M059J (cell line): ENCODE results near the gene DUSP2. TPM values are rescaled to one million over a fixed set of nuclear protein-coding genes. Genes with fewer than 3 reads are reported as not detected.

Experiments
- DNase-seq: peaks from one replicate; pipeline ENCODE4 v3.0.0-alpha.2; 2012; ENCODE audit warnings: low read depth
- total RNA-seq: library from RNA; depleted of rRNA; stranded (reverse); fragments of >200 nt; shearing (Covaris generic); gene quantifications from 2 replicates; pipeline ENCODE4 v1.2.3, GENCODE V29; 2014; rRNA removed

DUSP2 gene, protein sequence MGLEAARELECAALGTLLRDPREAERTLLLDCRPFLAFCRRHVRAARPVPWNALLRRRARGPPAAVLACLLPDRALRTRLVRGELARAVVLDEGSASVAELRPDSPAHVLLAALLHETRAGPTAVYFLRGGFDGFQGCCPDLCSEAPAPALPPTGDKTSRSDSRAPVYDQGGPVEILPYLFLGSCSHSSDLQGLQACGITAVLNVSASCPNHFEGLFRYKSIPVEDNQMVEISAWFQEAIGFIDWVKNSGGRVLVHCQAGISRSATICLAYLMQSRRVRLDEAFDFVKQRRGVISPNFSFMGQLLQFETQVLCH
- total RNA-seq: 75.8 and 103 TPM in 2 replicates

DNA sequence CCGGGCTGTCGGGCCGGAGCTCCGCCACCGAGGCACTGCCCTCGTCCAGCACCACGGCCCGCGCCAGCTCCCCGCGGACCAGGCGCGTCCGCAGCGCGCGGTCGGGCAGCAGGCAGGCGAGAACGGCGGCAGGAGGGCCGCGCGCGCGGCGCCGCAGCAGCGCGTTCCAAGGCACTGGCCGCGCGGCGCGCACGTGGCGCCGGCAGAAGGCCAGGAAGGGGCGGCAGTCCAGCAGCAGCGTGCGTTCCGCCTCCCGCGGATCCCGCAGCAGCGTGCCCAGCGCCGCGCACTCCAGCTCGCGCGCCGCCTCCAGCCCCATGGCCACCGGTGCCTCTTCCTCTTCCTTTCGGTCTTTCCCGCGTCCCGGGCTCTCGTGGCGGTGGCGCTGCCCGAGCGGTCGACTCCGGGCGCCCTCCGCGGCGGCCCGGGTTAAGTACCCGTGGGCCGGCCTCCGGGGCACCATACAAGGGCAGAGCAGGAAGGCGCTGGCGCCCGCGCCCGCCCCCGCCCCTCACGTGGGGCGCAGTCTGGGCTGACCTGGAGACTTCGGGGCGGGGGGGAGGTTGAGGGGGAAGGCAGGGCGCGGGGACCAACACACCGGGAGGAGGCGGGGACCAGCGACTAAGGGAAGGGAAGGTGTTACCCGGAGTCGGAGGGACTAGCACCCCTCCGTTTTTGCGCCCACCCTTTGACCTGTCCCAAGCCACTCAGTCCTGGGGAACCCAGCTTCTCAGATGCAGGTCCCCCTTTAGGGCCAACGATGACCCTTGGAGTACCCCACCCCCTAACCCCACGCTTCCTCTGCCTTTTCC is at the start of gene DUSP2:
Gene DUSP2 (minus strand): TSS at position 405 of the 812 bp plus-strand sequence. CDS start 86 bp downstream, at position 319.
- DNase-seq: peak; percentile 92

DNA sequence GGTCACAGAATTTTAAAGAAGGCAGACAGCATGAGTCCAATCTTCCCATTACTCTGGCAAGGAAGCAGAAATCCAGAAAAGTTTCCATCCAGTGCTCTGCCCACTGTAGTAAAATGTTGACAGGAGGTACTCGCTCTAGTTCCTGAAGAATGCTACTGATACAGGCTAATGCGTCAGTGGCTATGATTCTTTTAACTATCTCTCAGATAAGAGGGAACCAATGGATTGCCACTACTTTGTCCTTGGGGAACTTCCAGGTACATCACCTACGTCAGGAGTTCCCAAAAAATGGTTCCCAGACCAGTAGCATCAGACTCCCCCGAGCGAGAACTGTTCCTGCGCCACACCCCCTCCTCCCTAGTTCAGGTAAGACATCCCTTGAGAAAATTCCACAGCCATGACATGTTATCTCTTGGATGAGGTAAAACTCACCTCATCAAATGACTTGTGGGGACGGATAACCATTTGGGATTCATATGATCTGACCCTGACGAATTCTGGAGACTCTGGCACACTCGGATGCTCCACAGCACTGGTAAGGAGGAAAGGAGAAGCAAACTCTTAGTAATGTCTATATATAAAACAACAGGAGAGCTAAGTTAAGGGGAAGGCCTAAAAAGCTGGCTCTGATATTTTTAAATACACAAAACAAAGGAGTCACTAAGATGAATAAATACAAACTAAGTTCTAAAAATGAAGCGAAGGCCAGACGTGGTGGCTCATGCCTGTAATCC is 46.9 kb upstream of the DUSP2 start:
- DNase-seq: no peak

DNA sequence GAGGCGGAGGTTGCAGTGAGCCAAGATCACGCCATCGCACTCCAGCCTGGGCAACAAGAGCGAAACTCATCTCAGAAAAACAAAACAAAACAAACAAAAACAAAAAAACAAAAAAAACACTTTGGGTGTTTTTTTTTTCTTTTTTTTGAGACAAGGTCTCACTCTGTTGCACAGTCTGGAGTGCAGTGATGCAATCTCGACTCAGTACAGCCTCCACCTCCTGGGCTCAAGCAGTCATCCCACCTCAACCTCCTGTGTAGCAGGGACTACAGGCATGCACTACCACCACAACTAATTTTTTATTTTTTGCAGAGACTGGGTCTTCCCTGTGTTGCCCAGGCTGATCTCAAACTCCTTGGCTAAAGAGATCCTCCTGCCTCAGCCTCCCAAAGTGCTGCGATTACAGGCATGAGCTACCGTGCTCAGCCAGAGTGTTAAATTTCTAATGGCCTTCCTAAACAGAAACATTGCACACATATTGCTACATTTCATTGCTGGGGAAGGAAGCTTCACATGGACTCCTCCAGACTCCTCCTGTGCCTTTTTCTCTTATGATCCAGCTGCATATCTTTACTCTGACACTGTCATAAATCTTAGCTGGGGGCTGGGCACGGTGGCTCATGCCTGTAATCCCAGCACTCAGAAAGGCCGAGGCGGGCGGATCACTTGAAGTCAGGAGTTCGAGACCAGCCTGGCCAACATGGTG is 43.7 kb upstream of the DUSP2 start:
- no peak for DNase-seq

DNA sequence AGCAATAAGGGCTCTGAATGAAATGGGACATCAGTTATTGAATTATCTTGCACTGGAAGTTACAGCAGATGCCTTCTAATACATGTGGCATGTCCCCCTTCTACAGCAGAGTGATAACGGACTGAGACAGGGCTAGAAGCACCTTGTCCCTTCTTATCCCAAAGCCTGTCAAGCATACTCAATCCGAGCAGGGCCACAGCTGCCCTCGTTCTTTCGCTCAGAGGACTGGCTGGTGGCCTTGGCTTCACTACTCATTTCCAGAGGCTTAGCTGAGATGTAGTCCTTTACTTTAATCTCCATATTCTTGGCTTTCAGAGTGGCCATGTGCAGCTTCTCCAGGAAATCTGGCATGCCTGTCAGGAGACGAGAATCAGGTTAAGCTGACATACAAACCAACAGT is 41.3 kb upstream of the DUSP2 start:
- DNase-seq: no peak

DNA sequence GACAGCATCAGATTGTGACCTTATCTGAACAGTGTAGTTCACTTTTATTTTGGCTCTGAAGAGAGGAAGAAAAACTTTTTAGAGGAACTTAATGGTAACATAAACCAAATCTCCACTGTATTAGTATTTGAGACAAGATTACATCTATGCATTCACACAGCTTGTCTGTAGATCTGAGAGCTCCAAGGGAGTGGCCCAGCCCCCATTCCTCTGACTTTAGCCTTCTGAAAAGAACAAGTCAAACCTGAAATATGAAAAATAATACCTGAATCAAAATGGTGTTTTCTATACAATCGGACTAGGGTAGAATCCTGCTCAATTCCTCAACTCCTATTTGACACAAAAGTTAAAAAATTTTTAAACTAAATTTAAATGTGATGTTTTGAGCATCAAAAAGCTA is 40.3 kb upstream of the DUSP2 start:
- DNase-seq: no peak

DNA sequence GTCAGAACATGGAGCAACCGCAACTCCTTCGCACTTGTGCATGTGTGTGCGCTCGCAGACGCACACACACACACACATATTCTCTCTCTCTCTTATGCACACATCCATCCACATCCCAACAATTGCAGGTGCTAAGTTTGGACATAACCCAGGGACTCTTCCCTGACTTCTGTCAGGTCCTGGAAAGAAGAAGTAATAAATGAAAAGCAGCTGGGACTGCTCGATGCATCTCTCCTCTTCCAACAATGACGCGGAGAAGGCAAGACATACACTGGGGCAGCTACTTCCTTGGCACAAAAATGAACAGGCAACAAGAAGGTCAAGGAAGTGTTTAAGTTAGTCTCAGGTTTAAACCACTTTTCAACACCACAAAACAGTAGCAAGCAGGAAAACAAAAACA is 39.7 kb upstream of the DUSP2 start:
- DNase-seq: no peak

DNA sequence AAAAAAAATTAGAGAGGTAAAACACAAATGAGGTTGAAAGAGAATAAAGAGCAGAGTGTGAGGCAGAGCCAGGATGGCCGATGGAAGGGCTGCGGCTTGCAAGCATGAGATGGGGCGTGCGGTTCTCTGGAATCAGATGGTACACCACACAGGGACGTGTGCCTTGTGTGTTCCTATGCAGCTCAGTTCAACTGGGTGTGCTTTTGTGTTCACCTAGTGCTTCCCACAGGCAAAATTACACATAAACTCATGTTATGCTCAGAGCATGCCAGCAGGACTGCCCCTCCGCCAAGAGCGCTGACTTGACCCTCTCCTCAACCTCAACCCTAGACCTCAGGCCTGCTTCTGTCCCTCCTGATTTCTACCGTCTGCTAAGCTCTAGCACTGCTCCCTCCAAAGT is 38.9 kb upstream of the DUSP2 start:
- DNase-seq: no peak

DNA sequence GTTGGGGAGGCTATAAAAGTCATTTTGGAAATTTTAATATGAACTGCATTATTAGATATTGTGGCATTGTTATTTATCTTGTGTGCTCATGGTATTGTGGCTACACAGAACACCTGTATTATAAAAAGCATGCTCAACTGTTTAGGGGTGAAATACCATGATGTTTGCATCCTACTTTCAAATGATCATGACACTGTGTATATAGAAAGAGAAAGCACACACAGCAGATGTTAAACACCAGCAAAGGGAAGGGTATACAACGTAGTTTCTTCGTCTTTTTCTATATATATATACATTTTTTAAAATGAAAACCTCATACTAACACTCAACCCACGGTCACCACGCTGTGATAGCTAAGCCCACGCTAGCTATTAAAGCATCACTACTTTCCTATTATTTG is 36.3 kb upstream of the DUSP2 start:
- no peak for DNase-seq

DNA sequence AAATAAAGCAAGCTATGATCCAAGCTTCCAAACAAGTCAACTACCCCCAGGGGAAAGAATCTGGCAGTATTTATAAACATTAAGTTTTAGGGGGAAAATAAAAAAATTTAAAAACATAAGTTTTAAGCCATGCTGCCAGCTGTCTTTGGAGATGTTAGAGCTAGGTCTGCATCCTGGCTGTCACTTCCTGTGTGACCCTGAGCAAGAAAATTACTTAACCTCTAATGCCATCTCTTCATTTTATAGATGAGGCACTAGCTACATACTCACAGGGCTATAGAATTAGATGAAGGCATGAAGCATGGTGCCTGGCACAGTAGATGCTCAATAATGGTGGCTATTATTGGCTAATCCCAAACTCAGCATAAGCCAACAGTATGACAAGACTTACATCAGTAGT is 35.3 kb upstream of the DUSP2 start:
- DNase-seq: no peak

DNA sequence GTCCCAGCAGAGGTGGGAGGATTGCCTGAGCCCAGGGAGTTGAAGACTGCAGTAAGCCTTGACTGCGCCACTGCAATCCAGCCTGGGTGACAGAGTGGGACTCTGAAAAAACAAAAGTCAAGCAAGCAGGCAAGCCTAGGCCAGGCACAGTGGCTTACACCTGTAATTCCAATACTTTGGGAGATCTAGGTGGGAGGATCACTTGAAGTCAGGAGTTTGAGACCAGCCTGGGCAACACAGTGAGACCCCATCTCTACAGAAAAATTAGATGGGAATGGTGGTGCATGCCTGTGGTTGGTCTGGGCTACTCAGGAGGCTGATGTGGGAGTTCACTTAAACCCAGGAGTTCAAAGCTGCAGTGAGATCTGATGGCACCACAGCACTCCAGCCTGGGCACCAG is 34.8 kb upstream of the DUSP2 start:
- DNase-seq: no peak

DNA sequence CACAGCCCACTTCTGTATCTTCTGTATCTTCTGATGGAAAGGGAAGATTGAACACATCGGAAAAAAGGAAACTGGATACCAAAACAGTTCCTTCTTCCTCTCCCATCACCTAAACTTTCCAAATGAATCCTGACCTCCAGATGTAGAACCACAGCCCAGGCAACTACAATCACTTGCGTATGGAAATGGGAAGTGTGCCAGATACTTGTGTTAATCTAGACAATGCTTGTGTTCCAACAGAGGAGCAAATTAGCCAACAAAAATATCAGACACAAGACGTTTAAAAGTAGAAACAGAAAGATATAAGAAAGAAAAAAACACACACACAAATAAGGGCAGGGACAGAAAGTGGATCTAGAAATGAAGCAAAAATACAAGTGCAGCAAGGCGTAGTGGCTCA is 31.4 kb upstream of the DUSP2 start:
- DNase-seq: no peak

DNA sequence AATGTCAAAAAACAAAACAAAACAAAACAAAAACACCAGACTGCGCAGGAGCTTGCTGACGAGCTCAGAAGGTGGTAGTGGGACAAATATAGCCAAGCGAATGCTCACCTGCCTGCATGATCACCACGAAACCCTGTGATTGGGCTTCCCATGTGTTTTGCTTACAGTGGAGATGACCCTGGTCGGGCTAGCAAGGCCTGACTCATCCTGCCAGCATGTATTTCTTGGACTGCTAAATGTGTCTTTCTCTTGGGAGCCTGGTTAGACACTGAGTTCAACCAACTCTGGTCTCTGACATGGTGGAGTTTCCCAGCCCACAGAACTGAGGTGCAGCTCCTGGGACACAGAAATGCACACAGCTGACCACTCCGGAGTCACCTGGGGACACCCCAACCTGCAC is 30.7 kb upstream of the DUSP2 start:
- peak; percentile 67 for DNase-seq

DNA sequence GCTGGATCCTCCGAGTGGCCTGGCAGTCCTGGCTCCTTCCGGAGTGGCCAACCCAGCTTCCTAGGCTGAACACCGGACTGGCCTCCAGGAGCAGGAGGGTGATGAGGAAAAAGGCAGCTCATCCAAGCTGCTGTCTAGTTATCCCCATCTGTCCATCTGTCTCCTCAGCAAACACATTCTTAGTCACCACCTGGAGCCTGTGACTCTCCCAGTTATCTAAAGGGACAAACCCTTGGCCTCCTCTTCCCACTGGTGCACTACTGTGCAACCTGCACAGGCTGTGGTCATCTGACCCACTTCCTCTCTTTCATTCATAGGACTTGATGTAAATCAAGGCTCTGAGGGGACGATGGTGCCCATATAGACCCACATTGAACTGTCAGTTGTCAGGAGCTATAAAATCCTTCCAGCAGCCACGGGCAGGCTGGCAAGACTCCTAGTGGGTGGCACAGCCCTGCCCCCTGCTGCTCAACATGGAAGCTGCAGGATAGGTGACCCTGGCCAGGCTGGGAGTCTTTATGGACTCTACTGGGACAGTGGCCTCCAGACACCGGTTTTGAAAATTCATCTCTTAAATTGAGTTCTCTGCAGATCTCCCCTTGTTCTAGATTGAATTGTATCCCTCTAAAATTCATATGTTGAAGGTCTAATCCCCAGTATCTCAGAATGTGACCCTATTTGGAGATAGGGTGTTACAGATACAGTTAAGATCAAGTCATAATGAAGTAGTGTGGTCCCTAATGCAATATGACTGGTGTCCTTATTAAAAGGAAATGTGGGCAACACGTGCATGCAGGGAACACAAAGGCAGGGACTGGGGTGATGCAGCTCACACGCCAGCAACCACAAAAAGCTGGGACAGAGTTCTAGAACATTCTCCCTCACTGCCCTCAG is 29.3 kb upstream of the DUSP2 start:
- peak; percentile 73 for DNase-seq

DNA sequence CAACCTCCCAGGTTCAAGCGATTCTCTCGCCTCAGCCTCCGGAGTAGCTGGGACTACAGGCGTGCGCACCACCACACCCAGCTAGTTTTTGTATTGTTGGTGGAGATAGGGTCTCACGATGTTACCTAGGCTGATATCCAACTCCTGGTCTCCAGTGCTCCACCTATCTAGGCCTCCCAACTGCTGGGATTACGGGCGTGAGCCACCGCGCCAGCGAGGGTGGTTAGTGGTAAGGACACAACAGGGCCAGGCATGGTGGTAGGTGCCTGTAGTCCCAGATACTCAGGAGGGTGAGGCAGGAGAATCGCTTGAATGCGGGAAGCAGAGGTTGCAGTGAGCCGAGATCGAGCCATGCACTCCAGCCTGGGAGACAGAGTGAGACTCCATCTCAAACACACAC is 26.6 kb upstream of the DUSP2 start:
- no peak for DNase-seq

DNA sequence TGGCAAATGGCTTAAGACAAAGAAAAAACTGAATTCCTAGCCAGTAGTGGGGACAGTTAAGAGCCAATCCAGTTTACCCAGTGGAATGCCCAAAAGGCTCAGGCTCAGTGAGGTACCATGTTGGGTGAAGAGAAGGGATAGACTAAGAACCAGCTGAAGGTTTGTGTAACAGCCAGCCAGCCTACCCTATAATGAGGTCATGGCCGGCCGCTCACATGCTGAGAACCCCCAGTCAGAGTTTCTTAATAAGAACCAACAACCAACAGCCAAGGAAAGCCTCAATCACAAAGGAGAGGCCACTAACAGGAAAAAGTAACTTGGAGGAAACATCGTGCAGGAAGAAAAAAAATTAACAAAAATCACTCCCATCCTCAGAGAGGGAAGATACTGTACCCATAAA is 25.4 kb upstream of the DUSP2 start:
- DNase-seq: no peak

DNA sequence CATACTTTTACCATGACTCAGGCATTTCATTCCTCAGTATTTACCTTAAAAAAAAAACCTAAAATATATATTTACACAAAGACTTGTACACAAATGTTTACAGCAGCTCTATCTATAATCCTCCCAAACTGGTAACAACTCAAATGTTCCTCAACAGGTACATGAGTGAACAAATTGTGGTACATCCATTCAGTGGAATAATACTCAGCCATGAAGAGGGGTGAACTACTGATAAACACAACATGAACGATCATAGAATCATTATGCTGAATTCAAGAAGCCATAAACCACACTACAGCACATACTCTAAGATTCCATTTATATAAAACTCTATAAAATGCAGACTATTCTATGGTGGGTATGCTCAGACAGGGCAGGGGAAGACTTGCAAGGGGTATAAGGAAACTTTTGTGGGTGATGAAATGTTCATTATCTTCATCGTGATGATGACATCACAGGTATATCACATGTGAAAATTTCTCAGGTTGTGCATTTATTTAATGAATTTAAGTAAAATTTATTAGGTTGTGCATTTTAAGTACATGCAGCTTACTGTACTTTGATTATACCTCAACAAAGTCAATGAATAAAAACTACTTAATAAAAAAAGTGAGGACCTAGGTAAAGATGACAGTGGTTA is 24.7 kb upstream of the DUSP2 start:
- no peak for DNase-seq

DNA sequence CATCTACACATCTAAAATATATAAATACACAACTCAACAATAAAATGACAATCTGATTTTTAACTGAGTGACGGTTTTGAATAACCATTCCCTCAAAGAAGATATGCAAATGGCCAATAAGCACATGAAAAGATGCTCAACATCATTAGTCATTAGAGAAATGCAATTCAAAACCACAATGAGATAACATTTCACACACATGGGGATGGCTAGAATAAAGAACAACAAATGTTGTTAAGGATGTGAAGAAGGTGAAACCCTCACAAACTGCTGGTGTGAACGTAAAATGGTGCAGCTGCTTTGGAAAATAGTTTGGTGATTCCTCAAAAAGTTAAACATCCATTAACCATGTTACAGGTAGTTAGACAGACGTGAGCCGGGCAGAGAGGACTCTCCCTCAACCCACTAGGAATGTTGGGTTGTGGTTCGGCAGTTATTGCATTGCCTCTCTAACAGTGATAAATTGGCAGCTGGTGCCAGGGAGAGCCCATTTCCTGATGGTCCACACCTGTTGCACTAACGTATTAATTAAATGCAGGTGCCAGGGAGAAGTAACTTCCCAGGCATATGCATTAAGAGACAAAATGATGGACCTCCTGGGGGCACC is 22.3 kb upstream of the DUSP2 start:
- peak; percentile 74 for DNase-seq

DNA sequence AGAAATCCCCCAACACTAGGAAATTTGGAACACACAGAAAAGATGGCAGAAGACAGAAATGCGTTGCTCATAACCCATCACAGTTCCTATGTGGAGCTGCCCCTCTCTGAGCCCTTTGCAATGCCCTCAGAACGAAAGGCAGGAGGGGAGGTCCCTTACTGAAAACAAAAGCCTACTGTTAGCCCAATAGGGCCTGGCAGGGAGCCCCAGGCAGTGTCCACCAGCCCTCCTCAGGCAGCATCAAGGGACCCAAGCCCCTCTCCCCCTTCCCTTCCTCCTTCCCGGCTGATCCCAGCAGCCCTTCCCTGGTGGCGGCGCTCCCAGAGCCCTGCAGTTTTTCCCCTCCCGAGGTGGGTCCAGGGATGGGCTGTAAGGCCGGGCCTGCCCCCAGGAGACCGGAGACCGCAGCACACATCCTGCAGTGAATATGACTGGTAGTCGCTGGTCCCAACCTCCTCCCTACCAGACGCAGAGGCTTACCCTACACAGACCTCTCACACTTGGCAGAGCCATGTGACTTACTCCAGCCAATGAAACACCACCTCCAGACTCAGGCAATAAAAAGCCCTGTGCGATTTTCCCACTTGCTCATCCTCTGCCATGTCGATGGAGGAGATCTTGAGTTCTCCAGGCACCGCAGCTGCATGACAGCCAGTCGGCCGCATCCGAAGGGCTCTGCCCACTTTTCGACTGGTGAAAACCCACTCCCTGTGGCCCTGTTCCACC is 19.4 kb upstream of the DUSP2 start:
- no peak for DNase-seq

DNA sequence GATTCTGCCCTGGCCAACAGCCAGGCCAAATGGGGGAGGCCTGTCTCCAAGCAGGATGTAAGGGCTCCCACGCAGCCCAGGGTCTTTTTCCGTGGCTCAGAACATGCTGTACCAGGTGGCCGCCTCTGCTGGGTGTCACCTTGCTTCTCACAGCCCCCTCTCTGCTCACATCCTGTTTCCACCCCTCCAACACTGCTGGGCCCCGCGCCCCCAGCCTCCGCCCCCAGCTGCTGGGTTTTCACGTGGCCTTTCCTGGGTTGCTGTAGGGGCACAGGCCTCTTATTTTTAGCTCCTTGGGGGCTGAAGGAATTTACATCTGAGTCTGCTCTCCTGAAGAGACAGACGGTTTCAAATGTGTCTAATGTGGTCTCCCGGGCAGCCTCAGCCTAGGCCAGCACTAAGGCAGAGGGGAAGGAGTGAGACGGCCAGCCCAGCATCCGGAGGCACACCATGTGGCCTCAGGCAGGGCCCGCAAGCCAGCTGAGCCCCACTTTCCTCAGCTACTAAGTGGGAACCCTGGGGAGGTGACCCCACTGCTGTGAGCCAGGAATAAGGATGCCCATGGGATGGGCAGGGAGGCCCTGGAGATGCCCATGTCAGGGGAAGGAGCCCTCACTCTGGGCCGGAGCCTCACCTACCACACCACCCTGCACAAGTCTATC is 18.7 kb upstream of the DUSP2 start:
- DNase-seq: no peak
